GM12878 (cell line): ENCODE measurements around the gene GPC2. TPM values are rescaled to one million over a fixed set of nuclear protein-coding genes. Genes with fewer than 3 reads are reported as not detected.

Experiments used
- ATAC-seq: fragments of 200-7000 bp; cut with Tn5 transposase; 3 replicates; pipeline ENCODE4 v1.9.1; 2020; ENCODE audit warnings: mild to moderate bottlenecking, moderate library complexity
- BruUV-seq: library from RNA; stranded (reverse); fragments of 400-500 nt; replicated peaks from 2 replicates; lab custom pipeline; 2021; lab: Mats Ljungman, UMichigan
- CTCF ChIA-PET: fragments of 300-600 bp; sonication (Branson Sonifier 250); formaldehyde crosslinking; extraction: SDS; loops from one replicate; lab custom pipeline; 2021; ENCODE audit warnings: inconsistent platforms; lab: Yijun Ruan, JAX
- POLR2A ChIA-PET: fragments of 350-600 bp; formaldehyde crosslinking; extraction: SDS; loops from one replicate; lab custom pipeline; 2021; ENCODE audit warnings: inconsistent platforms; lab: Charles Lee
- RAD21 ChIA-PET: fragments of 300-600 bp; sonication (Branson Sonifier 250); formaldehyde crosslinking; loops from one replicate; lab custom pipeline; 2023; ENCODE audit warnings: antibody characterized with exemption; ENCODE audit not compliant: unreplicated experiment; lab: Charles Lee
- SMC1A ChIA-PET: fragments of 300-600 bp; sonication (Branson Sonifier 250); formaldehyde crosslinking; loops from one replicate; lab custom pipeline; 2023; ENCODE audit not compliant: unreplicated experiment, uncharacterized antibody; lab: Charles Lee
- DNase-seq: peaks from one replicate; pipeline ENCODE4 v3.0.0-alpha.2; 2011; ENCODE audit warnings: low read depth, low spot score
- FAIRE-seq: peaks from 3 replicates; lab custom pipeline; 2011; peaks lifted over from hg19 to GRCh38; lab: Jason Lieb, UNC
- H2AFZ ChIP-seq: 2 replicates; pipeline ENCODE4 v1.6.0; 2011; ENCODE audit warnings: low read depth, low read length, control low read depth; ENCODE audit not compliant: control insufficient read depth
- H3K27ac ChIP-seq: 2 replicates; pipeline ENCODE4 v1.5.1; 2011; ENCODE audit warnings: control low read depth; ENCODE audit not compliant: control insufficient read depth, insufficient read depth
- H3K27me3 ChIP-seq, 2 experiments: replicated peaks in 1 of 2; 2 replicates each; pipeline versions ENCODE4 v1.6.0 to v1.6.1; 2011; ENCODE audit warnings: low read length in 1 of 2; ENCODE audit not compliant: control insufficient read depth in 2 of 2, insufficient read depth in 2 of 2
- H3K36me3 ChIP-seq, 2 experiments: 2 replicates each; pipeline ENCODE4 v1.5.1; 2011; ENCODE audit warnings: low read length in 1 of 2; ENCODE audit not compliant: control insufficient read depth in 2 of 2, insufficient read depth in 2 of 2
- H3K4me1 ChIP-seq: 2 replicates; pipeline ENCODE4 v1.6.1; 2011; ENCODE audit warnings: mild to moderate bottlenecking, low read length, moderate library complexity, mixed read lengths; ENCODE audit not compliant: control insufficient read depth, insufficient read depth
- H3K4me2 ChIP-seq: 2 replicates; pipeline ENCODE4 v1.6.0; 2011; ENCODE audit warnings: control low read depth; ENCODE audit not compliant: control insufficient read depth, insufficient read depth
- H3K4me3 ChIP-seq: fragments of 200-600 bp; sonication (generic); 2 replicates; pipeline ENCODE4 v1.5.1; 2016
- H3K79me2 ChIP-seq: 2 replicates; pipeline ENCODE4 v1.6.0; 2011; ENCODE audit warnings: low read length; ENCODE audit not compliant: control insufficient read depth, insufficient read depth
- H3K9ac ChIP-seq: 2 replicates; pipeline ENCODE4 v1.8.0; 2011; ENCODE audit warnings: low read length, control low read depth, mixed read lengths; ENCODE audit not compliant: control insufficient read depth, insufficient read depth
- H3K9me3 ChIP-seq: replicated peaks from 3 replicates; pipeline ENCODE4 v1.5.1; 2011; ENCODE audit warnings: mild to moderate bottlenecking, low read length; ENCODE audit not compliant: control insufficient read depth, insufficient read depth
- H4K20me1 ChIP-seq: 2 replicates; pipeline ENCODE4 v1.6.0; 2011; ENCODE audit not compliant: control insufficient read depth, insufficient read depth
- EED ChIP-seq: sonication (generic); IDR thresholded peaks from 2 replicates; pipeline ENCODE4 v1.6.1; 2016; ENCODE audit warnings: antibody characterized with exemption, low read depth
- PML ChIP-seq: IDR thresholded peaks from 2 replicates; pipeline ENCODE4 v1.6.1; 2012; ENCODE audit warnings: low read length, inconsistent platforms
- SPI1 ChIP-seq: IDR thresholded peaks from 2 replicates; pipeline ENCODE4 v1.6.1; 2011; ENCODE audit warnings: low read depth, mild to moderate bottlenecking, low read length, moderate library complexity, borderline replicate concordance; ENCODE audit not compliant: insufficient read depth
- SRF ChIP-seq, 2 experiments: IDR thresholded peaks; 2 replicates each; pipeline ENCODE4 v1.6.1; 2011; ENCODE audit warnings: low read depth in 2 of 2, low read length in 2 of 2, mild to moderate bottlenecking in 1 of 2, moderate library complexity in 1 of 2
- STAT1 ChIP-seq: fragments of 450-650 bp; conservative IDR thresholded peaks from 2 replicates; pipeline ENCODE4 v1.6.1; 2014; ENCODE audit warnings: antibody characterized with exemption, mild to moderate bottlenecking
- ZNF384 ChIP-seq: IDR thresholded peaks from 2 replicates; pipeline ENCODE4 v1.6.1; 2012; ENCODE audit warnings: low read depth, mild to moderate bottlenecking, low read length, improper control_type of control experiment, borderline replicate concordance
- WGBS: methylation state at CpG from one replicate; pipeline ENCODE4 v1.1.6; 2016; ENCODE audit warnings: low lambda C conversion rate; ENCODE audit not compliant: insufficient replicate concordance, insufficient coverage; ENCODE audit errors: missing lambda C conversion rate; 5-methylcytosine and 5-hydroxymethylcytosine counted together
- in situ Hi-C: fragments of 300-500 bp; cut with MboI; formaldehyde crosslinking; loops from 9 replicates; pipeline ENCODE4 v1.14.3; 2018; ENCODE audit warnings: mixed read lengths
- intact Hi-C: fragments of 100-400 bp; cut with micrococcal nuclease; formaldehyde crosslinking; loops from one replicate; pipeline ENCODE4 v1.14.2; 2022; ENCODE audit not compliant: unreplicated experiment
- polyA plus RNA-seq, 11 experiments: library from polyadenylated mRNA; depleted of rRNA in 4 of 11; unstranded in 6 of 11; stranded (reverse) in 5 of 11; fragments of >200 nt; fragmentation: Nextera tagmentation in 4 of 11; fragmentation: Illumina TruSeq in 1 of 11; extraction: Ambion mirVana in 4 of 11; extraction: Trizol in 1 of 11; gene quantifications; 1 replicate in 1 of 11; 2 replicates in 10 of 11; pipeline versions ENCODE4 v1.2.1 to v1.2.3, GENCODE V29; 2011 to 2016; ENCODE audit warnings: inconsistent platforms in 2 of 11, missing spikeins in 2 of 11, low read depth in 1 of 11
- total RNA-seq, 4 experiments: library from RNA; depleted of rRNA in 3 of 4; stranded (reverse); fragments of >200 nt in 3 of 4; fragmentation: Illumina TruSeq in 1 of 4; extraction: Trizol in 1 of 4; gene quantifications; 2 replicates each; pipeline versions ENCODE4 v1.2.1 to v1.2.3, GENCODE V29; 2013 to 2021
- TF ChIP-seq, protein P1 (sequence below): fragments of 450-650 bp; IDR thresholded peaks from 2 replicates; pipeline ENCODE4 v1.6.1; 2017; ENCODE audit warnings: mild to moderate bottlenecking, moderate library complexity

GPC2 gene
- total and polyA plus RNA-seq, 10 of the 15 experiments (the other 5 are each of a cell fraction or from before 2014, with no cell fraction given), result 0.19 to 6.3 (median 0.77) TPM

DNA sequence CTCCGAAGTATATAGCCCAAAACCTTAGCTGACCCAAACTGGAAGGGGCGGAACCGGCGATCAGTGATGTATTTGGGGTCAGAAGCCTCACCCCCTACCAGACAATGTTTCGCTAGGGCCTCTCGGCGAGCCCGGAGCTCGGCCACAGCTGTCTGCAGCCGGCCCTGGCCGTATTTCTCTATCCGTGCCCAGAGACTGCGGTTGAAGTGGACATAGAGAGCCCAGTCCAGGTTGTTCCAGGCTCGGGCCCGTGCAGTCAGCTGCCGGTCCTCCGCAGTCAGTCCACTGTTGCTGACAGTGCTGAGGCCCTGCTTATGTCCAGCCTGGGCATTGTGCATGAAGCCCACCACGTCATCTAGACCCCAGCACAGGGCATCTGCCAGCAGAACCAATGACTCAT, 17.1 kb downstream of the GPC2 start:
- H3K79me2 ChIP-seq, result peaks cover 11% of the 10 kb centered on the region
- POLR2A ChIA-PET, result interaction anchor here (0.6 to 2.2 kb wide), 3 partner anchors 10 to 240 kb away, joined by 3 to 9 read pairs (median 3); no protein-coding TSS in a partner anchor
- FAIRE-seq, result no peak
- no peak overlapping the region for H2AFZ ChIP-seq
- no peaks in the 10 kb centered on the region for H3K27me3 ChIP-seq
- in situ Hi-C loops (no loop called here), intact Hi-C loops (no loop called here)
- RAD21 ChIA-PET, result no interaction called here
- SMC1A ChIA-PET, result interaction anchor here (1.3 kb wide), 1 partner anchor 10 kb away, joined by 3 read pairs; no protein-coding TSS in a partner anchor
- no peak overlapping the region for H3K9ac ChIP-seq
- no peak overlapping the region for H3K27ac ChIP-seq
- no peak overlapping the region for H3K4me2 ChIP-seq
- TF ChIP-seq PML (no peak), SPI1 (no peak), STAT1 (no peak), EED (no peak), ZNF384 (no peak), SRF (IDR thresholded peaks at IDR 0.05; ENCODE audit: low read depth in 2 of 2, low read length in 2 of 2) (no peak)
- TF ChIP-seq, protein P1, sequence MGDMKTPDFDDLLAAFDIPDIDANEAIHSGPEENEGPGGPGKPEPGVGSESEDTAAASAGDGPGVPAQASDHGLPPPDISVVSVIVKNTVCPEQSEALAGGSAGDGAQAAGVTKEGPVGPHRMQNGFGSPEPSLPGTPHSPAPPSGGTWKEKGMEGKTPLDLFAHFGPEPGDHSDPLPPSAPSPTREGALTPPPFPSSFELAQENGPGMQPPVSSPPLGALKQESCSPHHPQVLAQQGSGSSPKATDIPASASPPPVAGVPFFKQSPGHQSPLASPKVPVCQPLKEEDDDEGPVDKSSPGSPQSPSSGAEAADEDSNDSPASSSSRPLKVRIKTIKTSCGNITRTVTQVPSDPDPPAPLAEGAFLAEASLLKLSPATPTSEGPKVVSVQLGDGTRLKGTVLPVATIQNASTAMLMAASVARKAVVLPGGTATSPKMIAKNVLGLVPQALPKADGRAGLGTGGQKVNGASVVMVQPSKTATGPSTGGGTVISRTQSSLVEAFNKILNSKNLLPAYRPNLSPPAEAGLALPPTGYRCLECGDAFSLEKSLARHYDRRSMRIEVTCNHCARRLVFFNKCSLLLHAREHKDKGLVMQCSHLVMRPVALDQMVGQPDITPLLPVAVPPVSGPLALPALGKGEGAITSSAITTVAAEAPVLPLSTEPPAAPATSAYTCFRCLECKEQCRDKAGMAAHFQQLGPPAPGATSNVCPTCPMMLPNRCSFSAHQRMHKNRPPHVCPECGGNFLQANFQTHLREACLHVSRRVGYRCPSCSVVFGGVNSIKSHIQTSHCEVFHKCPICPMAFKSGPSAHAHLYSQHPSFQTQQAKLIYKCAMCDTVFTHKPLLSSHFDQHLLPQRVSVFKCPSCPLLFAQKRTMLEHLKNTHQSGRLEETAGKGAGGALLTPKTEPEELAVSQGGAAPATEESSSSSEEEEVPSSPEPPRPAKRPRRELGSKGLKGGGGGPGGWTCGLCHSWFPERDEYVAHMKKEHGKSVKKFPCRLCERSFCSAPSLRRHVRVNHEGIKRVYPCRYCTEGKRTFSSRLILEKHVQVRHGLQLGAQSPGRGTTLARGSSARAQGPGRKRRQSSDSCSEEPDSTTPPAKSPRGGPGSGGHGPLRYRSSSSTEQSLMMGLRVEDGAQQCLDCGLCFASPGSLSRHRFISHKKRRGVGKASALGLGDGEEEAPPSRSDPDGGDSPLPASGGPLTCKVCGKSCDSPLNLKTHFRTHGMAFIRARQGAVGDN, result no peak
- DNase-seq, result no peak
- H3K4me1 ChIP-seq, result peaks cover 13% of the 10 kb centered on the region; the same call in 1 of the 2 replicates
- no peak for ATAC-seq
- no peaks in the 10 kb centered on the region for H4K20me1 ChIP-seq
- no peaks in the 10 kb centered on the region for H3K9me3 ChIP-seq
- no TSS peak for BruUV-seq
- CTCF ChIA-PET, result interaction anchor here (0.5 to 1.9 kb wide), 3 partner anchors 8 to 58 kb away, joined by 3 to 7 read pairs (median 6); partner anchors contain the start of gene GAL3ST4
- peaks cover 0 to 12% of the 10 kb centered on the region in 2 experiments; a peak in 3 of 4 replicates for H3K36me3 ChIP-seq
- no peak overlapping the region for H3K4me3 ChIP-seq
- 91% methylated on average over 18 of the region's 18 CpGs for WGBS
